ENCODE results near the gene SLPI. TPM values are rescaled to one million over a fixed set of nuclear protein-coding genes. Genes with fewer than 3 reads are reported as not detected.

Gene SLPI
- total and polyA plus RNA-seq, 2 donors (not counting 3 experiments of a cell fraction or from before 2014, with no cell fraction given) = not detected

DNA sequence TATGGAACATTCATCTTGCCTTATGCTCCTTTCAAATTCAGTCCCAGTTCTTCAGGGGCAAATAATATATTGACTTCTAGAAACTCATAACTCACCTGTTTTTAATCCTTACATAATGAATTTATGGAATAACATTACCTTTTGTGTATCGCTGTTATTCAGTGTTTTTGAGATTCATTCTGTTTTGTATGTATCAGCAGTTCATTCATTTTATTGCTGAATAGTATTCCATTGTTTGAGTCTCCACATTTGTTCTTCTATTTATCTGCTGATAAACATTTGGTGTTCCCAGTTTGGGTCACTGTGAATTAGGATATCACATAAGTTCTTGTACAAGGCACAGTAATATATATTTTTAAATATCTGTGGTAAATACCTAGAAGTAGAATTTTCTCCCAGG lies 28.1 kb downstream of the SLPI start:
- no peaks in the 10 kb centered on the region for H3K79me2 ChIP-seq (ENCODE audit: control insufficient read depth, insufficient read depth, low read length)
- H3K4me2 ChIP-seq (ENCODE audit: insufficient read depth, low read length) = no peak overlapping the region
- H3K36me3 ChIP-seq (ENCODE audit: control insufficient read depth in 2 of 2, extremely low read depth in 1 of 2, insufficient read depth in 2 of 2, low read length in 2 of 2) = no peaks in the 10 kb centered on the region
- H4K20me1 ChIP-seq (replicated peaks; ENCODE audit: control insufficient read depth, extremely low read depth, insufficient read depth, low read length) = no peaks in the 10 kb centered on the region
- no peaks in the 10 kb centered on the region for H3K9me1 ChIP-seq (replicated peaks; ENCODE audit: control insufficient read depth, extremely low read depth, insufficient read depth, low read length)
- H3K27me3 ChIP-seq (ENCODE audit: control insufficient read depth in 2 of 2, insufficient read depth in 2 of 2, low read length in 2 of 2) = peaks cover 0 to 3% of the 10 kb centered on the region in 2 experiments
- FAIRE-seq = no peak
- no peak overlapping the region for H2AFZ ChIP-seq (ENCODE audit: low read depth, low read length)
- no peak overlapping the region for H3K9ac ChIP-seq (replicated peaks; ENCODE audit: extremely low read depth, insufficient read depth, low read length)
- H3K4me1 ChIP-seq (ENCODE audit: control insufficient read depth, extremely low read depth, insufficient read depth, low read length) = no peaks in the 10 kb centered on the region
- dilution Hi-C loops (cut with MboI; ENCODE audit: extremely low pct_ligation_motif_present, low sequenced_read_pairs) (no loop called here), intact Hi-C loops (cut with micrococcal nuclease) (no loop called here)
- H3K27ac ChIP-seq (ENCODE audit: insufficient read depth, low read depth, low read length) = no peak overlapping the region
- no peak for DNase-seq (ENCODE audit: low read depth, low spot score)
- H3K4me3 ChIP-seq (replicated peaks in 1 of 3; ENCODE audit: insufficient read depth in 1 of 3, low read depth in 1 of 3, low read length in 3 of 3) = no peak overlapping the region
- POLR2A ChIA-PET = no interaction called here
- BruUV-seq (replicated peaks) = no TSS peak
- TF ChIP-seq MAX (IDR thresholded peaks at IDR 0.05; ENCODE audit: insufficient read depth, insufficient read length) (no peak), MYC (IDR thresholded peaks at IDR 0.05; ENCODE audit: low read depth, low read length) (no peak), EZH2 (IDR thresholded peaks at IDR 0.05; ENCODE audit: borderline replicate concordance, low read depth, low read length, severe bottlenecking) (no peak), JUN (IDR thresholded peaks at IDR 0.05; ENCODE audit: borderline replicate concordance, insufficient read depth, insufficient read length, low read depth) (no peak), POLR2AphosphoS5 (IDR thresholded peaks at IDR 0.05; ENCODE audit: insufficient read depth, low read depth, low read length) (no peak), GATA2 (IDR thresholded peaks at IDR 0.05; ENCODE audit: insufficient read depth, insufficient read length, low read depth, low read length) (no peak), CTCF (IDR thresholded peaks at IDR 0.05; ENCODE audit: extremely low read depth in 1 of 2, insufficient read depth in 1 of 2, low read depth in 1 of 2, low read length in 2 of 2) (no peak), POLR2A (IDR thresholded peaks at IDR 0.05; ENCODE audit: low read depth, low read length) (no peak), FOS (IDR thresholded peaks at IDR 0.05; ENCODE audit: borderline replicate concordance, insufficient read depth, low read length) (no peak)
- H3K9me3 ChIP-seq (replicated peaks; ENCODE audit: control insufficient read depth, insufficient read depth, low read length) = no peaks in the 10 kb centered on the region
- CTCF ChIA-PET = no interaction called here

Measured in endothelial cell of umbilical vein (primary cell).